GM18507 (cell line): ENCODE measurements around the gene LCN1.
"Not testable (repeated sequence)": the region's sequence is repeated elsewhere in the genome, so short reads cannot be mapped to it uniquely, and the experiment has no call there.

Experiments used
- DNase-seq: peaks from one replicate; pipeline ENCODE4 v3.0.0; 2011; ENCODE audit warnings: low read depth; ENCODE audit not compliant: insufficient read length; ENCODE audit errors: extremely low spot score
- FAIRE-seq: peaks from 2 replicates; lab custom pipeline; 2011; peaks lifted over from hg19 to GRCh38; lab: Jason Lieb, UNC

LCN1 gene

DNA sequence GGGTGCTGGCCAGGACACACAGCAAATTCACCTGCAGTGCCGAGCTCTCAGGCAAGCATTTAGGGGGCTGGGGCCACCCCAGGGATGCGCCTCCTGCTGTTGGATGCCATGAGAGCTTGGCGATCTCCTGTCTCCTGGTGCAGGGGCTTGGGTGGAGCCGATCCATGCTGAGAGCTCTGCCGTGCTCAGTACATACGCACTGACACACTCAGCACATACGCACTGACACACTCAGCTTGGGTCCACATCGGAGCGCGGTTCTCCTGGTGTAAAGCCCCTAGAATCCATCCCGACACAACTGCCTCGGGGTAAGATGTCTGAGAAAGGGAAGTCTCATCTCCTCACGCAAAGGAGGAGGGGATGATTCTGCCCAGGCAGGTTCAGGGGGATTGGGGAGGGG lies 14.4 kb downstream of the LCN1 start:
- not testable (repeated sequence) for DNase-seq, FAIRE-seq

- DNase-seq (no peak), FAIRE-seq (no peak)
These were observed 15.0 kb downstream of the LCN1 start for GRCh38 chr9:135536216-135536615.

DNA sequence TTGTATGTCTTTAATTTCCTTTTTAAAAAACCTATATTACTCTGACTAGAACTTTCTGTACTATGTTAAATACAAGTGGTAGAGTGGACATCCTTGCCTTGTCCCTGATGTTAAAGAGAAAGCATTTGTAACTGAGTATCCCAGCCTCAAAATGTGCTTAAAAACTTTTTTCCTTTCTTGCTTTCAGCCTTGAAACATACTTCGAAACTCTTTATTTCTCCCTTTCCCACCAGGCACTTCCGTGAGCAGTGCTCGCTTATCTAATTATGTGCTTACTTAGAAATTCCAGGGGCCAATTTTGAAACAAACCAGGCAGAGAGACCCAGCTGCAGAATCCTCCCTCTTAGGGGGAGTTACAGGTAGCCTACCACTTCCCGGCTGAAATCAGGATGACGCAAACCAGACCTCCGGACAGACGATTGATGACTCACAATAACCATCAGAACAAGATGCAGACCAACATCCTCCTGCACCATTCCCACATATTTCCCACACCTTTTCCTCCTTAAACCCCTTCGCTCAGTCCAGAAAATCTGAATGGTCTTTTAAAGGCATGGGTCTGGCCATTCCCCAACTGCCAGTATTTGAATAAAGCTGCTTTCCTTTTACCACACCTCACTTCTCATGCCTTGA lies 22.1 kb downstream of the LCN1 start:
- not testable (repeated sequence) for DNase-seq, FAIRE-seq

- DNase-seq (no peak), FAIRE-seq (no peak)
These were observed 23.9 kb downstream of the LCN1 start for GRCh38 chr9:135544981-135545635.

- not testable (repeated sequence) for FAIRE-seq, DNase-seq
These were observed 24.5 kb downstream of the LCN1 start, which contains the start of gene OBP2A for GRCh38 chr9:135545646-135546176. OBP2A (plus strand) TSS chr9:135546126; CDS start chr9:135546181, 55 bp downstream.

GRCh38 chr9:135546792-135547617 lies 25.8 kb downstream of the LCN1 start:
- not testable (repeated sequence) for FAIRE-seq, DNase-seq

GRCh38 chr9:135547756-135548736 lies 26.8 kb downstream of the LCN1 start:
- DNase-seq = no peak
- no peak for FAIRE-seq

- DNase-seq, FAIRE-seq: not testable (repeated sequence)
These were observed 28.5 kb downstream of the LCN1 start for GRCh38 chr9:135549478-135550343.

DNA sequence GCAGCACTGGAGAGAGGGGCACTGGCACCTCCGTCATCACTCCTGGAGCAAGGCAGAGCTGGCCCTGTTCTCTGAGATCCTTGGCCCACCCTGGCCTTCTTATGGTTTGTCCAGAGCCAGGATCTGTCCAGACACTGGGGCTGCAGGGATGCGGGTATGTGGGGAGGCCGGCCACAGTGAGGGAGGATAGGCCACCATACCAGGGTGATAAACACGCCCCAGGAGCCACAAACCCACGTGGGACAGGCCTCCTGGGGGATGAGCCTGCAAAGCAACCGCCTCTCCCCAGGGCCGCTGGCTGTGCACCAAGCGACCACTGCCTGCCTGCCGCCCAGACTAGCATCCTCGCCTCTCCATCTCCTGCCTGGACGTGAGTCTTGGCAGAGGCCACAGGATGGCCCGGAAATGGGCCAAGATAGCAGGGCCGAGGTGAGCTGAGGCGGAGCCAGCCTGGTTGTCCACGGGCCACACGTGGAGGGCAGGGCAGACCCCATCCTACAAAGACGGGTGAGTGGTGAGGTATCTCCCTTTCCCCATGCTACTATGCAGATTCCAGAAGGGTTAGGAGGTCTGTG lies 29.2 kb downstream of the LCN1 start:
- DNase-seq (no peak), FAIRE-seq (no peak)

- no peak for DNase-seq
- no peak for FAIRE-seq
These were observed 29.8 kb downstream of the LCN1 start for GRCh38 chr9:135551031-135551430.

- FAIRE-seq (no peak), DNase-seq (no peak)
These were observed 30.2 kb downstream of the LCN1 start for GRCh38 chr9:135551456-135551855.

GRCh38 chr9:135552021-135552697 lies 30.9 kb downstream of the LCN1 start:
- no peak for FAIRE-seq
- no peak for DNase-seq

DNA sequence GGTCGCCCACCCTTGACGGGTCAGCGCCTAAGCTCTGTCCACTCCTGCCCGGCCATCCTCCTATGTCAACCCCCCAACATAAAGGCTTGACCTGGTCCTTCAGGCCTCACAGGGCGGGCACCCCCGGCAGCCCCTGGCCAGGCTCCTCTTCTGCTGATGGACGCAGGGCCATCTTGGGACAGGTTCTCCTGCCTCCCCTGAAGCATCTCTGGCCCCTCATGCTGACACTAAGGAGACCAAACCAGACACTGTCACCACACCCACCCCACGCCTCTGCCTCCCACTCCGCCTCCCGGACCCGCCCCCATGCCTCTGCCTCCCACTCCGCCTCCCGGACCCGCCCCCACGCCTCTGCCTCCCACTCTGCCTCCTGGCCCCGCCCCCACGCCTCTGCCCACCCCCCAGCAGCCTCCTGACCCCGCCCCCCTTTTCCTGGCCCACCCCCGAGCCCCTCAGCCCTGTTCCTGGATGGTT lies 31.5 kb downstream of the LCN1 start:
- FAIRE-seq = no peak
- no peak for DNase-seq

GRCh38 chr9:135554718-135555117 lies 33.5 kb downstream of the LCN1 start:
- DNase-seq (no peak), FAIRE-seq (no peak)

DNA sequence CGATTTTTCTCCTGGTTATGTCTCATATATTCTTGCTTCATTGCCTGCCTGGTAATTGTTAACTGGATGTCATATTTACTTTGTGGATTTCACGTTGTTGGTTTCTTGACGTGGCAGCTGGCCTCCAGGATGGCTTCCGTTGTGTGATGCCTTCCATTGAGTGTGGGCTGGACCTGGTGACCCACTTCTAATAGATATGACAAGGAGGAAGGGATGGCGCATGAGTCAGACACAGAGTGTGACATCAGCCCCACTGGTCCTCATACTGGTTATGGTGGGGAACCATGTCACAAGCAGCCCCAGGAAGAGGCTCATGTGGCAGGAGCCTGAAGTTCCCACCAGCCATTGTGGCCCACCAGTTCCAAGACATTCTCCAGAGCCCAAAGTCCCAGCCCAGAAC lies 34.0 kb downstream of the LCN1 start:
- DNase-seq (no peak), FAIRE-seq (no peak)

- DNase-seq = no peak
- no peak for FAIRE-seq
These were observed 34.7 kb downstream of the LCN1 start for GRCh38 chr9:135555910-135556309.

- DNase-seq (no peak), FAIRE-seq (no peak)
These were observed 38.4 kb downstream of the LCN1 start for GRCh38 chr9:135559606-135560005.
